H4 (cell line): ENCODE measurements around the gene PANK4. TPM values are rescaled to one million over a fixed set of nuclear protein-coding genes. Genes with fewer than 3 reads are reported as not detected.
"Not testable (repeated sequence)": the region's sequence is repeated elsewhere in the genome, so short reads cannot be mapped to it uniquely, and the experiment has no call there.

Experiments used
- DNase-seq: peaks from one replicate; pipeline ENCODE4 v3.0.0-alpha.2; 2015; ENCODE audit warnings: low spot score
- total RNA-seq: library from RNA; depleted of rRNA; stranded (reverse); fragments of >200 nt; shearing (Covaris generic); gene quantifications from 2 replicates; pipeline ENCODE4 v1.2.3, GENCODE V29; 2014

PANK4 gene
- total RNA-seq, 1 experiment from 2014 or later: 10.9 TPM

DNA sequence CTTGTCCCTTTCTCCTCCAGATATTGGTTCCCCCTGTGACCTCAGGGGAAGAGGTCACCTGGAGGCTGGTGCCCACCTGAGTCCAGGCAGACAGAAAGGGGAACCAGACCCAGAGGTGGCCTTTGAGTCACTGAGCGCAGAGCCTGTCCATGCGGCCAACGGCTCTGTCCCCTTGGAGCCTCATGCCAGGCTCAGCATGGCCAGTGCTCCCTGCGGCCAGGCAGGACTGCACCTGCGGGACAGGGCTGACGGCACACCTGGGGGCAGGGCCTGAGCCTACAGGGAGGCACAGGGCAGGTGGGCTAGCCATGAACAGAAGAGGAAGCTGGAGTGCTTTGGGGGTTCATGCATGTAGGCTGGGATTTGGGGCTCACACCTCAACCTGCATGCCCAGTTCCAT, 32.5 kb upstream of the PANK4 start:
- no peak for DNase-seq

DNA sequence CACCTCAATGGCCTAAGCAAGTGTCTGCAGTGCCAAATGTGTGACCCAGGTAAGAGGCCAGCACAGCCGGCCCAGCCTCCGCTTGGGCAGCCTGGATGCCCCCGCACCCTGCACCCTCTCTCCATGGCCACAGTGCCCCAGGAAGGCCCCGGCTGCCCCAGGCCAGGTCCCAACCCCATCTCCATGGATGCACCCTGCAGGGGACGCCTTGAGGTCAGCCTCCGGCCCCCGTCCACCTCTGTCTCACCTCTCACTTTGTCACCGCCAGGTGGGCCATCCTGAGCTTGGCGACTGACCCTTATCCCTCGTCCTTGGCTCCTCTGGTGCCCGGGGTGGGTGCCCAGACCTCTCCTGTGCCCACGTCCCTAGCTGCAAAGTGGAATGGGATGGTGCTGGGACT, 32.0 kb upstream of the PANK4 start:
- DNase-seq: no peak

DNA sequence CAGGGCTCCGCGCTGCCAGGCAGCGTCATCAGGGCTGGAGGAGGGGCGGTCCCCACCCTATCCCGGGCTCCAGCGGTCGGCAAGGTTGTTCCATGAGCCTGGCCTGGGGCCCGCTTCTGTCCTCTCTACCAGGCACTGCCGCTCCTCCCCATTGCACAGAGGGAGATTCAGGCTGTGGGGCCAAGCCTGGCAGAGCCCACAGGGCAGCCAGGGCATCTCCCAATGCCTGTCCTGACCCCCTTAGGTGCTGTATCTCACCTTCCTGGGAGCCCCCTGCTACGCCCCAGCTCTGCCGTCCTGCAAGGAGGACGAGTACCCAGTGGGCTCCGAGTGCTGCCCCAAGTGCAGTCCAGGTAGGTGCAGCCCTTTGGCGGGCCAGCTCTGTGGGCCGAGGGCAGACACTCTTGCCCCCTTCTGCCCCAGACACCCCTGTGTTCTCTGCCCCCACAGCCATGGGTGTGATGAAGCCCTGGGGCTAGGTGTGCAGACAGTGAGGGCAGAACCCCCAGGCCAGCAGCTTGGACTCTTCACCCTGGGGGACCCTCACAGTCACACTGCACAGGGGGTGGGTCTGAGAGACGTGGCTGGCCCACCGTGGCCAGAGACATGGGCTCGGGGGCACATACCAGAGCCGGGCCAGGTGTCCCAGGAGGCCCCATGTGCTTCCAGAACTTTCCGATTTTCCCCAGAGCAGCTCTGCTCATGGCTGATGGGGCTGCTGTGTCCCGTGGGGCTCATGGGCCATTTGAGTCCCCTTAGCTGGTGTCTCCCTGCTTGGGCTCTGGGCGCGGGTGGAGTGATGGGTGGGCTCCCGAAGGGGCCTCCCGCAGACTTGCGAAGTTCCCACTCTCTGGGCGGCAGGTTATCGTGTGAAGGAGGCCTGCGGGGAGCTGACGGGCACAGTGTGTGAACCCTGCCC, 31.3 kb upstream of the PANK4 start:
- no peak for DNase-seq

GRCh38 chr1:2556678-2557481, 30.5 kb upstream of the PANK4 start:
- DNase-seq: no peak

DNA sequence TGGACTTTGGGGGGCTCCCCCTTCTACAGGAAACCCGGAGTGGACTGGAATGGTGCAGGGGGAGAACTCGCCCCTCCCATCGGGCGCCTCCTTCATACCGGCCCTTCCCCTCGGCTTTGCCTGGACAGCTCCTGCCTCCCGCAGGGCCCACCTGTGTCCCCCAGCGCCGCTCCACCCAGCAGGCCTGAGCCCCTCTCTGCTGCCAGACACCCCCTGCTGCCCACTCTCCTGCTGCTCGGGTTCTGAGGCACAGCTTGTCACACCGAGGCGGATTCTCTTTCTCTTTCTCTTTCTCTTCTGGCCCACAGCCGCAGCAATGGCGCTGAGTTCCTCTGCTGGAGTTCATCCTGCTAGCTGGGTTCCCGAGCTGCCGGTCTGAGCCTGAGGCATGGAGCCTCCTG, 29.9 kb upstream of the PANK4 start, which contains the start of gene TNFRSF14:
Gene TNFRSF14, plus strand, starts transcription at position 95 of the 401 bp plus-strand sequence. Its CDS starts 294 bp downstream, at position 389.
- peak; percentile 56 for DNase-seq

- DNase-seq: no peak
Observed at GRCh38 chr1:2555634-2556276, 29.4 kb upstream of the PANK4 start.

DNA sequence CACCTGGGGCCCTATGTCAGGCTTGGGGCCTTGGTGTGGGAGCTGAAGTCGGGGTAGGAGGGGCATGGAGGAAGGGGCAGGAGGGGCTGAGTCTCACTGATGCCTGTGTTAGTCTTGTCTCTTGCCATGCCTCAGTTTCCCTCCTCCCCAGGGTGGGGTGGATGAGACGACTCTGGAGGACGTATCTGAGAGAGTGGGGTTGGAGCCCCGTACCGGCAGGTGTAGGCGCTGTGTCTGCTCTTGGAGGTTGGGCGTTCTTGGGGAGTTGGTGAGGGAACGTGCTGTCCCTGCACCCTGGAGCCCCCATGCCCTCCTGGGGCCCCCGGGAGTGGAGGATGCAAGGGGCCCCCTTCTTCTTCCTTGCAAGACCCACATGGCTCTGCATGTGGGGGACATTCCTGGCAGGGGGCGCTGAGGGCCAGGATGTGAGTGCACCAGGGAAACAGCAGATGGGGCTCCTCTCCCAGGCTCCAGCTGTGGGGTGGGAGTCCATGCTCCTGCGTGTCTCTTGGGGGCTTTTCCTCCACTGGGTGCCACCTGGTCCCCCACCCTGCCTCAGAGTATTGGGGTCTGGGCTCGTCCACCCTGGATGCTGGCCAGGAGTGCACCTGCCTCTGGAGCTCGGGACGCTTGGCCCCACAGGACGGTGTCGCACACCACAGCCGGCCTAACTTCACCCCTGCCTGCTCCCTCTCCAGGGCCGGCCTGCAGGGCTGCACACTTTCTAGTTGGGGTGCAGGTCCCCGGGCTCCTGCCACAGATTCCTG, 28.4 kb upstream of the PANK4 start:
- DNase-seq: no peak

- DNase-seq: no peak
Observed at GRCh38 chr1:2553871-2554620, 27.6 kb upstream of the PANK4 start.

DNA sequence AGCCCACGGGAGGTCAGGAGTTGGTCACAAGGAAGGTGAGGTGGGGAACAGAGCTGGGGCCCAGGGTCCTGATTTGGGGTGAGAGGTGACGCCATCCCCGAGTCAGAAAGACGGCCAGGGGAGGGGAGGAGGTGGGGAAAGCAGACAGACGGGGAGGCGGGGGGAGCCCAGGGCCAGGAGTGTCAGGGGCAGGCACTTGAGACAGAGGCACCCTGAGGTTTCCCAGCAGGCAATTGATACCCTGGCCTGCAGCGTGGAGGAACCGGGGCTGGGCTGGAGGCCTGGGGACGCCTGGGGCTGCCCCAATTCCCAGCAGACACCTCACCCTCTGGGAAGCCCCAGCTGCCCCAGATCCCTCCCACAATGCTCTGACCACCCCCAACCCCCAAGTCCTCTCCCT, 26.7 kb upstream of the PANK4 start:
- not testable (repeated sequence) for DNase-seq

GRCh38 chr1:2552189-2552588, 25.8 kb upstream of the PANK4 start:
- no peak for DNase-seq

DNA sequence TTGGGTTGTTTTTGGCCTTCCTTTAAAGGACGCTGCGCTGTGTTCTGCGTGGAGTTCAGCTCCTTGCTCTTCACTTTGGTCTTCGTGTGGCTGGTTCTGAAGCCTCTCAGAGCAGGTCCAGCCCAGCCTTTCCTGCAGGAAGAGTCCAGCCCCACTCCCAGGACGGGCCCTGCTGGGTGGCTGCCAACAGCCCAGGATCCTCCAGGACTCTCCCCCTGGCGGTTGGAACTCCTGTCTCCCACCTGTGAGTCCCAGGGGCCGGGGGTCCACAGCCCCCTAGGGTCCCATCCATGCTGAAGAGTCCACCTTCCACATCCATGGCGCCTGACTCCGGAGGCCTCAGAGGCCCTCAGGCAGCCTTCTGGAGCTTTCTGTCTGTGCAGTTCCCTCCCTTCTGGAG, 25.1 kb upstream of the PANK4 start:
- not testable (repeated sequence) for DNase-seq

GRCh38 chr1:2550309-2550861, 24.0 kb upstream of the PANK4 start:
- not testable (repeated sequence) for DNase-seq

DNA sequence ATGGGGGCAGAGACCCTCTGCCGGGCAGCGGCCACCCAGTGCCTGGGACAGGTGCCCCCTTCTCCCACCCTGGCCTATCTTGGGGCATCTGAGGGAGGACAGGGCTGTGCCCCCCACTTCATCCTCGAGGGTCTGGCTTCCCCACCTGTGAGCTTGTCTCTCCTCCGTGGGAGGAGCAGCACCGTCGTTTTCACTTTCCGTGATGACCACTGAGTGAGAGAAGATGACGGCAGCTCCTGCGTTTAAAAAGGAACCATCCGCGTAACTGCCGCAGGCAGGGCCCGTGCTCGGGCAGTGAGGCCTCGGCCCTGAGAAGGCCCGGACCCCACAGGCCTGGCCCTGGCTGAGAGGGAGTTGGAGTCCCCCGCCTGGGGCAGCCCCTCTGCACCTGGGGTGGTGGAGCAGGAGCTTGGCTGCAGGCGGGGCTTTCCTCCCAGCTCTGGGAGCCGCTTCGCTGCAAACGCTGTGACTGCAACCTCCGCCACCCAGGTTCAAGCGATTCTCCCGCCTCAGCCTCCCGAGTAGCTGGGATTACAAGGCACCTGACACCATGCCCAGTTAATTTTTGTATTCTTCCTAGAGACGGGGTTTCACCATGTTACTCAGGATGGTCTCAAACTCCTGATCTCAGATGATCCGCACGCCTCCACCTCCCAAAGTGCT, 23.1 kb upstream of the PANK4 start:
- DNase-seq: not testable (repeated sequence)

DNA sequence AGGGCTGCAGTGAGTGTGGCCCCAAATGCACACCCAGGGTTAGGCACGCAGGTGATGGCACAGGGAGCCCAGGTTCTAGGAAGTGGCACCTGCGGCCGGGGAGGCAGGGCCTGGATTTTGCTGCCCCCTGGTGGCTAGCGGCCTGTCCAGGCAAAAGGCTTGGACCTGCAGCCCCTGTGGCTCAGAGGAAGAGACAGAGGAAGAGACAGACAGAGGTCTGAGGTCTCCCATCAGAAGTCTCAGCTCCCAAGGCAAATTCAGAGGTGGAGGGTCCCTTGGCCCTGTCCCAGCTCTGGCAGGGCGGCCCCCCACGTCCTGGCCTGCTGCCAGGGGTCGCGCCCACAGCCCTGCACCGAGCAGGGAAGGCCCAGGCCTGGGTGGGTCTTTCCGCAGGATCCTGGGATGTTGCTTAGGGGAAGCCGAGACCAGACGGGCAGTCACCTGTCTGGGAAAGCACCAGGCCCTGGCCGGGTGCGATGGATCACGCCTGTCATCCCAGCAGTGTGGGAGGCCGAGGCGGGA, 21.7 kb upstream of the PANK4 start:
- peak; percentile 55 for DNase-seq

DNA sequence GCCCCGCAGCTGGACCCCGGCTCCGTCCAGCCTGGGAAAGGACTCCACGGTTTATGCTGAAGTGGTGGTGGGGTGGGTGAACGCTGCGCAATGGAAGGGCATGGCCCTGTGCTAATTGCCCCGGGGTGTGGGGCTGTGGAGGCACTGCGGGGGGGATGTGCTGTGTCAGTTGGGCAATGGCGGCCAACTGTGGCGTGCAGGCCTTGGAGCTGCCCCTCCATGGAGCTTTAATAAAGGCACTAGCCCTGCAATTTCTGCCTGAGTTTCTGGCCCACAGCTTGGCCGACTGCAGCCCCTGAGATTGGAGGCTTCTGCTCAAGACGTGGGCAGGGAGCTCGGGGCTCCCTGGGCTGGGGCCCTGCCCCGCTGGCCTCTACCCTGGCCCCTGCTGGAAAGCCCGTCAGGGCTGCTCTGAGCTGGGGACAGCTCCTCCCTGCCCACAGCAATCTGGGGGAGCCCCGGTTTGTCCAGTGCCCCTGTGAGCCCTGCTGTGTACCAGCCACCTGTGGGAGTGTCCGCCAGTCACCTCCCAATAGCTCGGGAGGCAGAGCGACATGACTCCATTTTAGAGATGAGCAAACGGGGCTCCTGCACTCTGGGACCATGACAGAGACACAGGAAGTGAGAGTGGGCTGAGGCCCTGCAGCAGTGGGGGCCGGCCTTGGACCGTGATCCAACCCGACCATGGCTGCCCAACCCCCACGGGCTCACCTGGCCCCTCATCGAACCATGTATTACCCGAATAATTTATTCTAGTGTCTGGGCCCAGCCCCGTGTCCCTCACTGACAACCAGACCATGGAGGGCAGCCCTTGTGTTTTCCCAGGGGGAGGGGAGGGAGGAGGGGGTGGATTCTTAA, 21.0 kb upstream of the PANK4 start:
- no peak for DNase-seq

DNA sequence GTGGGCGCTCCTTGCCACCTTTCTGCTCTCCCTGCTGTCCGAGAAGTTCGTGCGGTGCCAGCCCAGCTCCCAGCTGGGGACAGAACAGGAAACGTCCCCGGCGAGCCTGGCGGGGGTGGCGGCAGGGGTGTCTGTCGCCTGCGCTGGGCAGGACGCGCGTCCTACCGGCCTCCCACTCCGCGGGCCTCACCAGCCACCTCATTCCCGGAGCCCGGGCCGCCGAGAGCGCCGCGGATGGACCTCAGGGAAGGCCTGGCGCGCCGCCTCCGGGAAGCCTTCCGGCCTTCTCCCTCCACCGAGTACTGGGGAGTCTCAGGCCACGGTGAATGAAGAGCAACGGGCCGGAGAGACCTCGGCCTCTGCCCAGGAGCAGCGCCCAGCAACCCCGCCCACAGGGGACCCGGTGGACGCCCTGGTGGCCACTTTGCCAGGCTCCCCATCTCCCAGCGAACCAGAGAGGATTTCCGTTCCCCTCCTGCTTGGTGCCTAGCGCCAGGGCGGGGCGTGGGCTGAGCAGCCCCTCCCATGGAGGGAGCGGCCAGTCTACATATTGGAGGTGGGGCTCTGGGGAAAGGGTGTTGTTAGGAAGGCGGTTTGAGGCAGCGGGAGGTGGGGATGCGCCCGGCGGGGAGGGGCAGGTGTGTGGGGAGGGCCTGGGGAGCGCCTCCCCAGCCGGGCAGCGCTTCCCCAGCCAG, 20.3 kb upstream of the PANK4 start:
- peak; percentile 55 for DNase-seq

GRCh38 chr1:2545754-2546514, 19.5 kb upstream of the PANK4 start:
- peak; percentile 67 for DNase-seq
